ENCODE data around the gene FAM120B.

Gene FAM120B

GRCh38 chr6:170357812-170358211, 51.3 kb downstream of the FAM120B start:
- no peak overlapping the region for H3K4me3 ChIP-seq (ENCODE audit: low read depth in 1 of 2, low read length in 2 of 2)

DNA sequence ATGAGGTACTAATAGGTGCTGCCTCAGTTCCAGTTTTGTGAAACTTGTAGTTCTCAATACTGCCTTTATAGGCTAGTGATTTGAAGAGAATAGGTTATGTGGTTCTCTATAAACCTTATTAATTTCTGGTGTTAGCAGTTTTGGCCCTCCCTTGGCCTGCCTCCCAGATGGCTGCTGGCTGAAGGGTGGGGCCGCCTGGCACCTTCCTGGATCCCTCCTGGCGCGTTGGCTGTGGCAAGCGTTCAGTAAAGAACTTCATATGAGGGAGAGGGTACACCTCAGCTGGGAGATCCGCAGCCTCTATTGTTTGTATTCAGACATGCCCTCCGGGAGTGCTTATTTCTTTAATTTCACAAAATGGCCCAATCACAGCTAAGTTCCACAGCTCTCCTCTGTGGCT, 51.9 kb downstream of the FAM120B start:
- no peaks in the 10 kb centered on the region for H3K9me3 ChIP-seq (ENCODE audit: control insufficient read depth in 1 of 2, low read length in 2 of 2)
- no peaks in the 10 kb centered on the region for H3K27me3 ChIP-seq (ENCODE audit: control insufficient read depth in 1 of 2, insufficient read depth in 2 of 2, low read length in 2 of 2)
- no peaks in the 10 kb centered on the region for H3K4me1 ChIP-seq (ENCODE audit: control insufficient read depth in 1 of 2, insufficient read depth in 2 of 2, low read length in 2 of 2)
- H3K36me3 ChIP-seq (ENCODE audit: control insufficient read depth in 1 of 2, insufficient read depth in 2 of 2, low read length in 2 of 2), result peaks cover 22 to 59% of the 10 kb centered on the region in 2 donors
- H3K27ac ChIP-seq (ENCODE audit: low read depth, low read length), result no peak overlapping the region
- H3K4me3 ChIP-seq (ENCODE audit: low read depth in 1 of 2, low read length in 2 of 2), result no peak overlapping the region
- no peak overlapping the region for H3K9ac ChIP-seq (ENCODE audit: low read depth in 1 of 2, low read length in 2 of 2)

More at GRCh38 chr6:170357812-170358211, 51.3 kb downstream of the FAM120B start:
- peaks cover 17 to 52% of the 10 kb centered on the region in 2 donors for H3K36me3 ChIP-seq (ENCODE audit: control insufficient read depth in 1 of 2, insufficient read depth in 2 of 2, low read length in 2 of 2)
- no peaks in the 10 kb centered on the region for H3K4me1 ChIP-seq (ENCODE audit: control insufficient read depth in 1 of 2, insufficient read depth in 2 of 2, low read length in 2 of 2)
- H3K9me3 ChIP-seq (ENCODE audit: control insufficient read depth in 1 of 2, low read length in 2 of 2), result no peaks in the 10 kb centered on the region
- H3K9ac ChIP-seq (ENCODE audit: low read depth in 1 of 2, low read length in 2 of 2), result no peak overlapping the region
- no peak overlapping the region for H3K27ac ChIP-seq (ENCODE audit: low read depth, low read length)
- no peaks in the 10 kb centered on the region for H3K27me3 ChIP-seq (ENCODE audit: control insufficient read depth in 1 of 2, insufficient read depth in 2 of 2, low read length in 2 of 2)

DNA sequence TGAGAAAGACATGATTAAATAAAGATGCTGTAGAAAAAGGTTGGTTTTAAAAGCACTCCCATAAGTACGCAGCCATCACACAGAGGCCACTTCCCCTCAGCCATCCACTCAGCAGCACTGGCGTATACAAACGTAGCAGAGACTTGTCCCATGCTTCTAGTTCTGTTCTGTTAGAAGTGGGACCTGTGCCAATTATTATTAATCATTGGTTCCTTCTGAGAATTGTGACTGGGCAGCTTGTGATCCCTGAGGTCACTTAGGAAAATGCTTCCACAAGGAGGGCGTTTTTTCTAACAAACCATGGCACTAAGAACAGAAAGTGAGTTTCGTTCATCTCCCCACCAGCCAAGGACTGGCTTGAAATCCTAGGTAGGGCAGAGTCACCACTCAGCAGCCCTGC, 53.9 kb downstream of the FAM120B start:
- H3K27me3 ChIP-seq (ENCODE audit: control insufficient read depth in 1 of 2, insufficient read depth in 2 of 2, low read length in 2 of 2), result no peaks in the 10 kb centered on the region
- no peak overlapping the region for H3K27ac ChIP-seq (ENCODE audit: low read depth, low read length)
- peaks cover 26 to 71% of the 10 kb centered on the region in 2 donors for H3K36me3 ChIP-seq (ENCODE audit: control insufficient read depth in 1 of 2, insufficient read depth in 2 of 2, low read length in 2 of 2)
- H3K4me1 ChIP-seq (ENCODE audit: control insufficient read depth in 1 of 2, insufficient read depth in 2 of 2, low read length in 2 of 2), result peaks cover 0 to 5% of the 10 kb centered on the region in 2 donors
- H3K9me3 ChIP-seq (ENCODE audit: control insufficient read depth in 1 of 2, low read length in 2 of 2), result no peaks in the 10 kb centered on the region
- H3K4me3 ChIP-seq (ENCODE audit: low read depth in 1 of 2, low read length in 2 of 2), result no peak overlapping the region
- H3K9ac ChIP-seq (ENCODE audit: low read depth in 1 of 2, low read length in 2 of 2), result no peak overlapping the region

DNA sequence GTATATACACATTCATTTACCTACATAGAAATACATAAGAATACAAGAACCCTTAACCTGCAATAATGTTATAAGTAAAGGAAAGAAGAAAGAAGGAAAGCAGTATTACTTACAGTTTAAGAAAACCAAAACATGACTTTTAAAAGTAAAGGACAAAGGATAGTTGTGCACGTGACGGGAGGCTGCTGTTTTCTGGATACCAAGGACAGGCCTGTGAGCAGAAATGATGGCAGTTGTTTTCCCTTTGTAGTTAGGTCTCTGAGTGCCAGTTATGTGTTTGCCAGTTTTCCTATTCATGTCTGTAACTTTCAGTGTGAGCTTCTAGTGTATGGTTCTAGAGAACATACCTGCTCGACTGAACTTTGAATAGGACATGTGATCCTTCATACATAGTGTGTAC, 54.8 kb downstream of the FAM120B start:
- Histone ChIP-seq H3K27ac (ENCODE audit: low read depth, low read length) (no peak overlapping the region), H3K36me3 (ENCODE audit: control insufficient read depth in 1 of 2, insufficient read depth in 2 of 2, low read length in 2 of 2) (peaks cover 29 to 71% of the 10 kb centered on the region in 2 donors), H3K4me1 (ENCODE audit: control insufficient read depth in 1 of 2, insufficient read depth in 2 of 2, low read length in 2 of 2) (peaks cover 4 to 5% of the 10 kb centered on the region in 2 donors), H3K9me3 (ENCODE audit: control insufficient read depth in 1 of 2, low read length in 2 of 2) (no peaks in the 10 kb centered on the region), H3K9ac (ENCODE audit: low read depth in 1 of 2, low read length in 2 of 2) (no peak overlapping the region), H3K27me3 (ENCODE audit: control insufficient read depth in 1 of 2, insufficient read depth in 2 of 2, low read length in 2 of 2) (no peaks in the 10 kb centered on the region), H3K4me3 (ENCODE audit: low read depth in 1 of 2, low read length in 2 of 2) (no peak overlapping the region)

- no peaks in the 10 kb centered on the region for H3K27me3 ChIP-seq (ENCODE audit: control insufficient read depth in 1 of 2, insufficient read depth in 2 of 2, low read length in 2 of 2)
- peaks cover 29 to 64% of the 10 kb centered on the region in 2 donors for H3K36me3 ChIP-seq (ENCODE audit: control insufficient read depth in 1 of 2, insufficient read depth in 2 of 2, low read length in 2 of 2)
- H3K4me1 ChIP-seq (ENCODE audit: control insufficient read depth in 1 of 2, insufficient read depth in 2 of 2, low read length in 2 of 2), result peaks cover 4 to 5% of the 10 kb centered on the region in 2 donors
- H3K9me3 ChIP-seq (ENCODE audit: control insufficient read depth in 1 of 2, low read length in 2 of 2), result no peaks in the 10 kb centered on the region
- no peak overlapping the region for H3K27ac ChIP-seq (ENCODE audit: low read depth, low read length)
- H3K9ac ChIP-seq (ENCODE audit: low read depth in 1 of 2, low read length in 2 of 2), result no peak overlapping the region
- no peak overlapping the region for H3K4me3 ChIP-seq (ENCODE audit: low read depth in 1 of 2, low read length in 2 of 2)
Measured at GRCh38 chr6:170362121-170362520, 55.6 kb downstream of the FAM120B start.

GRCh38 chr6:170363255-170363654, 56.7 kb downstream of the FAM120B start:
- Histone ChIP-seq H3K9ac (ENCODE audit: low read depth in 1 of 2, low read length in 2 of 2) (no peak overlapping the region), H3K36me3 (ENCODE audit: control insufficient read depth in 1 of 2, insufficient read depth in 2 of 2, low read length in 2 of 2) (peaks cover 21 to 57% of the 10 kb centered on the region in 2 donors), H3K9me3 (ENCODE audit: control insufficient read depth in 1 of 2, low read length in 2 of 2) (no peaks in the 10 kb centered on the region), H3K4me1 (ENCODE audit: control insufficient read depth in 1 of 2, insufficient read depth in 2 of 2, low read length in 2 of 2) (peaks cover 5 to 10% of the 10 kb centered on the region in 2 donors), H3K27me3 (ENCODE audit: control insufficient read depth in 1 of 2, insufficient read depth in 2 of 2, low read length in 2 of 2) (no peaks in the 10 kb centered on the region), H3K4me3 (ENCODE audit: low read depth in 1 of 2, low read length in 2 of 2) (no peak overlapping the region), H3K27ac (ENCODE audit: low read depth, low read length) (no peak overlapping the region)

DNA sequence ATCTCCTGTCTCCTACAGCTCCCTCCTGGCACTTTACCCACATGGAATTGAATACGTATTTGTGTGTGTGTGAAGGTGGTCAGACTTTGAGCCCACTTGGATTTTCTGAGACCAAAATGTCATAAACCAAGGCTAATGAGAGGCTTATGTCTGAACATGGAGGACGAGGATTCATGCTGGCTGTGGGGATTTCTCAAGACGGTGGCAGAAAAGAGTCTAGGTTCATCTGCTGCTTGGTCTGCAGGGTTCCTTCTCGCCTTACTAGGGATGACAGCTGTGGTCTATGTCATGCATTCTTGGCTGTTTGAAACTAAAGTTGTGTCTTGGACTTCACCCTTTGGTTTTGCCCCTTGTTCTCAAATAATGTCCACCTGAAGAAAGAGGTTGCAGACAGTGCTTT, 58.6 kb downstream of the FAM120B start:
- Histone ChIP-seq H3K27me3 (ENCODE audit: control insufficient read depth in 1 of 2, insufficient read depth in 2 of 2, low read length in 2 of 2) (no peaks in the 10 kb centered on the region), H3K27ac (ENCODE audit: low read depth, low read length) (no peak overlapping the region), H3K4me3 (ENCODE audit: low read depth in 1 of 2, low read length in 2 of 2) (no peak overlapping the region), H3K9ac (ENCODE audit: low read depth in 1 of 2, low read length in 2 of 2) (no peak overlapping the region), H3K4me1 (ENCODE audit: control insufficient read depth in 1 of 2, insufficient read depth in 2 of 2, low read length in 2 of 2) (peaks cover 11 to 26% of the 10 kb centered on the region in 2 donors), H3K9me3 (ENCODE audit: control insufficient read depth in 1 of 2, low read length in 2 of 2) (no peaks in the 10 kb centered on the region), H3K36me3 (ENCODE audit: control insufficient read depth in 1 of 2, insufficient read depth in 2 of 2, low read length in 2 of 2) (peaks cover 19 to 40% of the 10 kb centered on the region in 2 donors)

DNA sequence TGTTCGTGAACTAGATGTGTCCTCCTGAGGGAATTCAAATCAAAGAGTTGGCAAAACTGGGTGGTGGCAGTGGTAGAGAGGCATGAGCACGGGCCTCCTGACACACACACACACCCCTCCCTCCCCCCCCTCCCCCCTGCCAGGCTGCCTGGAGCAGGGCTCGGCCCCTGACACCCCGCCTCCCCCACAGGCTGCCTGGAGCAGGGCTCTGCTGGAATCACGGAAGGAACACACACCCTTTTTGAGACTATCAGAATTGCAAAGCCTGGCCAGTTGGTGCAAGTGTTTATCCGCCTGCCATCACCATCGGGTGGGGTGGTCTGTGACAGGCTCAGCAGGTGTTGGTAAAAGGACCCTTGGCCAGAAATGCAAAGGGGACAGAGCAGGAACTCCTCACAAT, 59.0 kb downstream of the FAM120B start:
- H3K36me3 ChIP-seq (ENCODE audit: control insufficient read depth in 1 of 2, insufficient read depth in 2 of 2, low read length in 2 of 2), result peaks cover 15 to 35% of the 10 kb centered on the region in 2 donors
- no peak overlapping the region for H3K9ac ChIP-seq (ENCODE audit: low read depth in 1 of 2, low read length in 2 of 2)
- no peaks in the 10 kb centered on the region for H3K9me3 ChIP-seq (ENCODE audit: control insufficient read depth in 1 of 2, low read length in 2 of 2)
- no peaks in the 10 kb centered on the region for H3K27me3 ChIP-seq (ENCODE audit: control insufficient read depth in 1 of 2, insufficient read depth in 2 of 2, low read length in 2 of 2)
- peaks cover 15 to 30% of the 10 kb centered on the region in 2 donors for H3K4me1 ChIP-seq (ENCODE audit: control insufficient read depth in 1 of 2, insufficient read depth in 2 of 2, low read length in 2 of 2)
- H3K27ac ChIP-seq (ENCODE audit: low read depth, low read length), result no peak overlapping the region
- no peak overlapping the region for H3K4me3 ChIP-seq (ENCODE audit: low read depth in 1 of 2, low read length in 2 of 2)

GRCh38 chr6:170366248-170366960, 59.8 kb downstream of the FAM120B start:
- Histone ChIP-seq H3K27me3 (ENCODE audit: control insufficient read depth in 1 of 2, insufficient read depth in 2 of 2, low read length in 2 of 2) (no peaks in the 10 kb centered on the region), H3K9me3 (ENCODE audit: control insufficient read depth in 1 of 2, low read length in 2 of 2) (no peaks in the 10 kb centered on the region), H3K9ac (ENCODE audit: low read depth in 1 of 2, low read length in 2 of 2) (no peak overlapping the region), H3K4me1 (ENCODE audit: control insufficient read depth in 1 of 2, insufficient read depth in 2 of 2, low read length in 2 of 2) (peaks cover 17 to 30% of the 10 kb centered on the region in 2 donors), H3K27ac (ENCODE audit: low read depth, low read length) (no peak overlapping the region), H3K4me3 (ENCODE audit: low read depth in 1 of 2, low read length in 2 of 2) (no peak overlapping the region), H3K36me3 (ENCODE audit: control insufficient read depth in 1 of 2, insufficient read depth in 2 of 2, low read length in 2 of 2) (peaks cover 12 to 31% of the 10 kb centered on the region in 2 donors)

DNA sequence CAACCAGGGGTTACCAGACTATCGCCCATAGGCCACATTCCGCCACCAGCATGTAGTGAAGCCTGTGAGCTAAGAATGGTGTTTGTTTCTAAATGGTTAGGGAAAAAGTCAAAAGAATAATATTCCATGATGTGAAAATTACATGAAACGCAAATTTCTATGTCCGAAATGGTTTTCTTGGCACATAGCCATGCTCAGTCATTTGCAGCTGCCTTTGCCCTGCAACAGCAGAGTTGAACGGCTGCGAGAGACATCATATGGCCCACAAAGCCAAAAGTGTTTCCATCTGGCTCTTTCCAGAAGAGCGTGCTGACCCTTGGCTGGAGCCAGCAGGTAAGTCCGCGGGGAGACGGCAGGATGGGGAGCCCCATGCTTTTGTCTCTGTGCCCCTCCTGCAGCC, 60.7 kb downstream of the FAM120B start:
- H3K36me3 ChIP-seq (ENCODE audit: control insufficient read depth in 1 of 2, insufficient read depth in 2 of 2, low read length in 2 of 2), result peaks cover 12 to 26% of the 10 kb centered on the region in 2 donors
- H3K27me3 ChIP-seq (ENCODE audit: control insufficient read depth in 1 of 2, insufficient read depth in 2 of 2, low read length in 2 of 2), result no peaks in the 10 kb centered on the region
- H3K9me3 ChIP-seq (ENCODE audit: control insufficient read depth in 1 of 2, low read length in 2 of 2), result no peaks in the 10 kb centered on the region
- H3K4me1 ChIP-seq (ENCODE audit: control insufficient read depth in 1 of 2, insufficient read depth in 2 of 2, low read length in 2 of 2), result peaks cover 17 to 30% of the 10 kb centered on the region in 2 donors
- H3K4me3 ChIP-seq (ENCODE audit: low read depth in 1 of 2, low read length in 2 of 2), result no peak overlapping the region
- H3K27ac ChIP-seq (ENCODE audit: low read depth, low read length), result no peak overlapping the region
- no peak overlapping the region for H3K9ac ChIP-seq (ENCODE audit: low read depth in 1 of 2, low read length in 2 of 2)
